T-helper 1 cell treated with Interleukin-12 subunit alpha and Interleukin-12 subunit beta and Interleukin-4 antibody, amounts not matched to agents 30 μg/mL and 1 μg/mL, for 36 hours (primary cell): Measurements from ENCODE around the gene KCNH1.
"Not testable (repeated sequence)": the region's sequence is repeated elsewhere in the genome, so short reads cannot be mapped to it uniquely, and the experiment has no call there.

Source experiments
- H3K27ac Mint-ChIP-seq: one replicate; pipeline ENCODE4 v1.8.0; 2021; ENCODE audit warnings: mild to moderate bottlenecking, mixed read lengths
- H3K27me3 Mint-ChIP-seq: one replicate; pipeline ENCODE4 v1.8.0; 2021; ENCODE audit warnings: low read depth, mixed read lengths
- H3K36me3 Mint-ChIP-seq: one replicate; pipeline ENCODE4 v1.8.0; 2021; ENCODE audit warnings: low read depth, mixed read lengths
- H3K4me1 Mint-ChIP-seq: one replicate; pipeline ENCODE4 v1.8.0; 2021; ENCODE audit warnings: low read depth, mixed read lengths
- H3K4me3 Mint-ChIP-seq: one replicate; pipeline ENCODE4 v1.8.0; 2021; ENCODE audit warnings: mild to moderate bottlenecking, moderate library complexity, mixed read lengths
- H3K9me3 Mint-ChIP-seq: one replicate; pipeline ENCODE4 v1.8.0; 2021; ENCODE audit warnings: mixed read lengths

KCNH1 gene

DNA sequence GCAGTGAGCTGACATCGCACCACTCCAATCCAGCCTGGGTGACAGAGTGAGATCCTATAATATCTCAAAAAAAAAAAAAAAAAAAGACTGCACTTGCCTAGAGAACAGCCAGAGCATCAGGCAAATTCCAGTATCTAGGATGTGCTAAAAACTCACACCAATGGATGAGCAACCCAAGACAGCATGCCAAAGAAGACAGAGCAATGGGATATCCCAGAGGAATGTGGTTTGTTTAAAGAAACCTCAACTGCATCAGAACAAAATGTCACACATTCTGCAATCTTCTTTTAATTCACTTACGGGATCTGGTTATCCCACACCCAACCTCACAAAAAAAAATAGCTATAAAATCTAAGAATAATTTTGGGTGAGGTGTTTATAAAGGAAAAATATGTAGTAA, 7.3 kb downstream of the KCNH1 start:
- Mint-ChIP-seq H3K27ac (no peak overlapping the region), H3K4me1 (no peaks in the 10 kb centered on the region)

DNA sequence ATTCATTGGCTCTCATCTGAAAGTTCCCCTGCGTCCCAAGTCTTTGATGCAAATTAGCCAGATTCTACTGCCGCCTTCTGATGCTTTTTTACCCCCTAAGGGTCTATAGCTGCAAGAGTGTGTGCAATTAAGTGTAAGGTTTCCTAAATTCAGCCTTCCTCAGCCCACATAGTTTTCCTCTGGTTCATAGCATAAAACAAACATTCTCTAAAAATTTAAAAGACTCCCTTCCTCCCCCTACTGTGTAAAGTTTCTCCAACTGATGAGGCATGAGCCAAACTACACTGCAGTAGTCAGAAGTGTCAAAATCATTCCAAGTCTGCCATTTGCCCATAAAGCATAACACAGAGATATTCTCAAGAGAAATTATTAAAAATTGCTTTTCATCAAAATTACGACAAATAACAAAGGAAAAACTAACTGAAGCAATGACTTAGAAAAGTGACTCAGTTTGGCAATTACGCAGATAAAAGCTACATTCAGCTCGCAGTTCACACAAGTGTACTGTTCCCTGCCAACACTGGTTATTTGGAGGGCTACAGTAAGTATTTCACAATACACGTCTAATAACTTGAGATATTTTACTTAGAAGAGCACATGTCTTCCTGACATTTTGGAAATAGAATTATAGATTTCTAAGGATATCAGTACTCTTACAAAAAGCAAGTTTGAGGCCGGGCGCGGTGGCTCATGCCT, 15.4 kb downstream of the KCNH1 start:
- H3K27me3 Mint-ChIP-seq: peaks cover 14% of the 10 kb centered on the region
- H3K4me1 Mint-ChIP-seq: no peaks in the 10 kb centered on the region
- no peaks in the 10 kb centered on the region for H3K36me3 Mint-ChIP-seq
- no peaks in the 10 kb centered on the region for H3K9me3 Mint-ChIP-seq
- no peak overlapping the region for H3K4me3 Mint-ChIP-seq
- H3K27ac Mint-ChIP-seq: no peak overlapping the region

More for the DNA sequence above, 7.3 kb downstream of the KCNH1 start:
- Mint-ChIP-seq H3K27me3 (peaks cover 42% of the 10 kb centered on the region), H3K4me3 (no peak overlapping the region), H3K9me3 (no peaks in the 10 kb centered on the region), H3K36me3 (no peaks in the 10 kb centered on the region)

DNA sequence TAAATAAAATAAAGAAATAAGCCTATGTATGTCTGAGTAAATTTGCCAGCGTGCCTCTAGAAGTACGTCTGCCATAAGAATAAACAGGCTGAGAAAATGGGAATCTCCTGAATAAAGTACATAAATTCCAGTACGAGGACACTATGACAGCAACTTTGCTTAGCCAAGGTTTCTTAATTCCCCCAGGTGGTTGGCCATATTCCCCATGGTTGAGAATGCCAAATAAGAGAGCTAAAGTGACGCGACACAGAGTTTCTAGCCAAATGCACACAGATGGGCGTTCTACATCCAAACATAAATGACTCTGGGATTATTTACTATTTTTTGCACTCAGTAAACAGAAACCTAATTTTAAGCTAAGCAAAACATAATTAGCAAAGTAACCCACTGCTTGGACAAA, 19.5 kb downstream of the KCNH1 start:
- H3K27ac Mint-ChIP-seq: no peak overlapping the region
- no peaks in the 10 kb centered on the region for H3K4me1 Mint-ChIP-seq
- H3K9me3 Mint-ChIP-seq: no peaks in the 10 kb centered on the region
- no peak overlapping the region for H3K4me3 Mint-ChIP-seq
- H3K27me3 Mint-ChIP-seq: peaks cover 16% of the 10 kb centered on the region
- H3K36me3 Mint-ChIP-seq: no peaks in the 10 kb centered on the region

DNA sequence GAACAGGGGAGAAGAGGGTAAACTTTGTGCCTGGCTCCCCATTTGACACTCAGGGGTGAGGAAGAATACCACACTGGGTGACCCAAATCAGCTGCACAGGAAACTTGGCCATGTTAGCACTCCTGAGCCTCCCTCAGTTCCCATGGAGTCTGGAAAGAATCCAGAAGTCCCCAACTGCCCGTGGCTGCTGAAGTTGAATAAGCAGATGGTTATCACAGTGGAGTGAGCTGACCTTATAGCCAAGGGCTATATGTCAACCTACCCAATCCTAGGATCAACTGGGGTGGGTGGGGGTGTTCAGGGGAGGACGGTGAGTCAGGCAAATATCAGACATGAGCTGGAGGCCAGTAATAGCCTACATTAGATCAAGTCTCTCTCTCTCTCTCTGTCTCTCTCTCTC, 20.4 kb downstream of the KCNH1 start:
- H3K4me3 Mint-ChIP-seq: no peak overlapping the region
- H3K4me1 Mint-ChIP-seq: no peaks in the 10 kb centered on the region
- H3K36me3 Mint-ChIP-seq: no peaks in the 10 kb centered on the region
- no peak overlapping the region for H3K27ac Mint-ChIP-seq
- H3K27me3 Mint-ChIP-seq: peaks cover 12% of the 10 kb centered on the region
- no peaks in the 10 kb centered on the region for H3K9me3 Mint-ChIP-seq

DNA sequence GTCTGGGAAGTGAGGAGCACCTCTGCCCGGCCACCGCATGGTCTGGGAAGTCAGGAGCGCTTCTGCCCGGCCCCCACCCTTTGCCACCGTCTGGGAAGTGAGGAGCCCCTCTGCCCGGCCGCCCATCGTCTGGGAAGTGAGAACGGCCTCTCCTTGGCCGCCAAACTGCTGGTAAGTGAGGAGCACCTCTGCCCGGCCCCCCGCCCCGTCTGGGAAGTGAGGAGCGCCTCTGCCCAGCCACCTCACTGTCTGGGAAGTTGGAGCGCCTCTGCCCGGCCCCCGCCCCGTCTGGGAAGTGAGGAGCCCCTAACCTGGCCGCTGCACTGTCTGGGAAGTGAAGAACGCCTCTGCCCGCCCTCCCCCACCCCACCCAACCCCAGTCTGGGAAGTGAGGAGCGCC, 22.6 kb downstream of the KCNH1 start:
- Mint-ChIP-seq H3K27ac (no peak overlapping the region), H3K4me1 (no peaks in the 10 kb centered on the region), H3K4me3 (no peak overlapping the region), H3K27me3 (peaks cover 12% of the 10 kb centered on the region), H3K36me3 (no peaks in the 10 kb centered on the region), H3K9me3 (no peaks in the 10 kb centered on the region)

DNA sequence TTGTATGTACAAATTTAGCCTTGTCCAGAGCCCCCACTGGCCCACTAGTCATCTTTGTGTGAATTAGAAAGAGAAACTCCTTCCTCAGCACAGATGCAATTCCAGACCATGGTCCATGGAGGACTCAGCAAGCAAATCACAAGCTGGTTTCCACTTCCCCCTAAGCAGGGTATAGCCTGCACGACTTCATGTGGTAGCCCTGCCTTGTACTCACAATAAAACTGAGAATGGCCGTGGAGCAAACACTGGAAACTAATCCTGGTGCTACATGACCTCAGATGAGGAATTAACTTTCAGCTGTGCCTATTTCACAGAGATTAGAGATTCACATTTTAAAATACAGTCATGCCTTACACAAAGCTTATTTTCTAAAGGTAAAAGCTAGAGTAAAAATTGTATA, 32.5 kb downstream of the KCNH1 start:
- H3K27ac Mint-ChIP-seq: no peak overlapping the region
- no peak overlapping the region for H3K4me3 Mint-ChIP-seq
- no peaks in the 10 kb centered on the region for H3K4me1 Mint-ChIP-seq
- H3K36me3 Mint-ChIP-seq: no peaks in the 10 kb centered on the region
- H3K27me3 Mint-ChIP-seq: peaks cover 16% of the 10 kb centered on the region
- H3K9me3 Mint-ChIP-seq: no peaks in the 10 kb centered on the region

DNA sequence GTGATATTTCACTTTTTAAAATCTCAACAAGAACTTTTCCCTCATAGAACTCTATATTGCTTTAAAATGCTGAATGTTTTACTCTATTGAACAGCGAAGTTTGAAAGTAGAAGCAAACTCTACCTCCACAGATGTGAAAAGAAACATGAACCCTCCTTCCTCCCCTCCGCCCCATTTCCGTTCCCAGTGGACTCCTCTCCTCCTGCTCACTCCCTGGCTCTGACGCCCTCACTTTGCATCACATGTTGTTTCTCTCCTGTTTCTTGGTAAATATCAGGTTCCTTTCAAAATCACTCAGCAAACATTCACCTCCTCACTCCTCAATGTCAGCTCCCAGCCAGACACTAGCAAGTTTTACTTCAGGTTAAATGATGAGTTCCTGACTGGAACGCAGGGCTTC, 34.6 kb downstream of the KCNH1 start:
- Mint-ChIP-seq H3K4me1 (no peaks in the 10 kb centered on the region), H3K27ac (no peak overlapping the region)

DNA sequence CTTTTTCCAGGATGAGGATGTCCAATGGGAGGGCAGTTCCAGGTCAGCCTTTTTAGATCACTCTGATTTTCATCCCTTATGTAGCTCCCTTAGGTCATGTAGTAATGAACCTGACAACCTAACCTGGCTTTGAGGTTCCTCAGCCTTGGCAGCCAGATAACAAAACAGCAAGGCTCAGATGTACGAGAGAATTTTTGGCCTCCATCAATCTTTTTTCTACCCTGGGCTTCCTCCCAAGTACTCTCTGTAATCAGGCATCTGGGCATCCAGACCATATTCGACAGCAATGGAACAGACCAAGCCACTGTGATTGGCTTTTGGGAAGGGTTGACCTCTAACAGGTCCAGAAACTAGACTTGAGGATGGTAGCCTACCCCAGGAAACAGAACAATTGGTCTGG, 38.6 kb downstream of the KCNH1 start:
- Mint-ChIP-seq H3K27me3 (peaks cover 7% of the 10 kb centered on the region), H3K4me3 (no peak overlapping the region), H3K4me1 (no peaks in the 10 kb centered on the region)

More for the DNA sequence above, 34.6 kb downstream of the KCNH1 start:
- no peaks in the 10 kb centered on the region for H3K36me3 Mint-ChIP-seq
- H3K9me3 Mint-ChIP-seq: no peaks in the 10 kb centered on the region
- H3K4me3 Mint-ChIP-seq: no peak overlapping the region
- peaks cover 16% of the 10 kb centered on the region for H3K27me3 Mint-ChIP-seq

DNA sequence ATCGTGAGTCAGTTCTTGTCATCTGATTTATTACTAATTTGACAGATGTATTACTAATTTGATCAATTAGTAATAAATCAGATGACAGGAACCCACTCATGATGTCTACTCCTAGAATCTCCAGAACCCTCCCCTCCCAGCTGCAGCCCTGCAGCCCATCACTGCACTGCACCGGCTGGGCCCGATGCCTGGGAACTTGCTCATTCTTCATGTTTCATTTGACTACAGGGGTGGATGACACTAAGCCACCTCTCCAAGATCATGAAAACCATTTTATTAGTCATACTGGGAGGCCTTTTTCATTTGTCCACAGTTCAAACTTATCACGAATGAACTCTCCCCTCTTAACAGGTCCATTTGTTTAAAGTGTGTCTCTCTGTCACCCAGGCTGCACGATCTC, 41.0 kb downstream of the KCNH1 start:
- no peaks in the 10 kb centered on the region for H3K27me3 Mint-ChIP-seq
- H3K9me3 Mint-ChIP-seq: no peaks in the 10 kb centered on the region
- H3K4me1 Mint-ChIP-seq: no peaks in the 10 kb centered on the region
- H3K36me3 Mint-ChIP-seq: no peaks in the 10 kb centered on the region
- no peak overlapping the region for H3K4me3 Mint-ChIP-seq
- H3K27ac Mint-ChIP-seq: no peak overlapping the region

More for the DNA sequence above, 38.6 kb downstream of the KCNH1 start:
- Mint-ChIP-seq H3K9me3 (no peaks in the 10 kb centered on the region), H3K36me3 (no peaks in the 10 kb centered on the region), H3K27ac (no peak overlapping the region)

DNA sequence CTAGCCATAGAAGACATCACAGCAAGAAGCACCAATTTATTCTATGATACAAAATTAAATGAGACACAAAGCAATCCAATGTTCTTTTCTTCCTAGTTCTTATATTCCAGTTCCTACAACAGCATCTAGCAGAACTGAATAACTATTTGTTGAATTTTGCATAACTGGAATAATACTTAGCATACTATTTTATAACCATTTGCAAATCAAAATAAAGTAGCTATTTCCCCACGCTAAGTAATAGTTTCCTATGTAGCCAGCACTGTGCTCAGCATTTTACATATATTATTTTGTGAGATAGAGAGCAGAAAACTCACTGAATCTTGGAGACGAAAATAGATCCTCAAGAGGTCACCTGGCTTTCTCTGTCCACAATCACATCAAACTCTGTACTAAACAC, 42.1 kb downstream of the KCNH1 start:
- no peak overlapping the region for H3K4me3 Mint-ChIP-seq
- no peaks in the 10 kb centered on the region for H3K9me3 Mint-ChIP-seq
- H3K36me3 Mint-ChIP-seq: no peaks in the 10 kb centered on the region
- no peaks in the 10 kb centered on the region for H3K4me1 Mint-ChIP-seq
- no peaks in the 10 kb centered on the region for H3K27me3 Mint-ChIP-seq
- H3K27ac Mint-ChIP-seq: no peak overlapping the region

DNA sequence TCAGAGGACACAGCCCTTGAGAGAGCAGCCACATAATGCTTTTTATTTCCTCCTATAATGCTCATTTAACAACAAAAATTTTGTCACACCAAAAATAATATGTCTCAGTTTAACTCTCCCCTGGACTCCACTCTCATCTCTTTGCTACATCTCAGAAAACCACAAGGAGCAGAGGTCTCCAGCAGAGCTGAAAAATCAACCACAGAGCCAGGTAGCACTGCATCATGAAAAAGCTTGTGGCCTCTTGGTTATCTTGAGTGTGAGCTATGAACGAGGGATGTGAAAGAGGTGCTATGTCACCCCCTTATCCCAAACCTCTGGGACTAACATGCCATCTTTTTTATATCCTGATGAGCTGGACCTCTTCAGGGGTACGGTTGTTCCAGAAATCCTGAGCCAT, 44.4 kb downstream of the KCNH1 start:
- Mint-ChIP-seq H3K36me3 (no peaks in the 10 kb centered on the region), H3K27ac (no peak overlapping the region), H3K4me3 (no peak overlapping the region), H3K4me1 (no peaks in the 10 kb centered on the region), H3K9me3 (no peaks in the 10 kb centered on the region), H3K27me3 (no peaks in the 10 kb centered on the region)

DNA sequence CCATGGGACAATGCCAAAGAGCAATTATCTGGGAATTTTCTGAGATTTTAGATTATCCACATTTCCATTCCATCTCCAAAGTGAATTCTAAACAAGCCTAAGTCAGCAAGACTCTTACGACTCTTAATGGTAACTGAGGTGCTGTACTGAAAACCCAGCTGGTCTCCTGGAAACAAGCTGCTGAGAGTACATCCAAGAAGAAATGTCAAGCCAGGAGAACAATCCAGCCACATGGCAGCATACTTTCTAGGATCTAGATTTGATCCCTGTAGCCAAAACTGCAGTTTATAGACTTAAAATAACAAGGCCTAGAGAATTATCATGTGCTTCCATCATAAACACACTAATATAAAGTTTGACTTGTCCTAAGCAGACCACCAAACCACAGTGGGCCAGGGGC, 45.8 kb downstream of the KCNH1 start:
- Mint-ChIP-seq H3K4me1 (no peaks in the 10 kb centered on the region), H3K9me3 (no peaks in the 10 kb centered on the region), H3K36me3 (no peaks in the 10 kb centered on the region), H3K4me3 (no peak overlapping the region), H3K27ac (no peak overlapping the region), H3K27me3 (no peaks in the 10 kb centered on the region)

DNA sequence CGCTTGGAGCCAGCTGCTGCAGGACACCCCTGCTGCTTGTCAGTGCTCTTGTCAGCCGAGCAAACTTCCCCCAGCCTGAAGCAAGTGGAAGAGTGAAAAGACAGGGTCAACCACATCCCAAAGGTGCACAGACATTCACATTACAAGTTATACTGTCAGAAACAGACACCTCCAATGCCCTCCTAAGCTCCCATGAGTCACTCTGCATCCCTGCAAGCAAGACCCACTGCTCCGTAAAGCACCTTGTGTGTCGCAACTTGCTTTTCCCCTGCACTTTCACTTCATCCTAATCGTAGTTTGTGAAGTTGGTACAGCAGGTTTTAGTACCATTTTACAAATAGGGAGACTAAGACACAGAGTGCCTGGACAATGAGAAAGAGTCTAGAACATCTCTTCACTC, 51.1 kb downstream of the KCNH1 start:
- H3K27ac Mint-ChIP-seq: no peak overlapping the region
- no peaks in the 10 kb centered on the region for H3K27me3 Mint-ChIP-seq
- H3K9me3 Mint-ChIP-seq: no peaks in the 10 kb centered on the region
- H3K4me3 Mint-ChIP-seq: no peak overlapping the region
- H3K4me1 Mint-ChIP-seq: no peaks in the 10 kb centered on the region
- H3K36me3 Mint-ChIP-seq: no peaks in the 10 kb centered on the region

DNA sequence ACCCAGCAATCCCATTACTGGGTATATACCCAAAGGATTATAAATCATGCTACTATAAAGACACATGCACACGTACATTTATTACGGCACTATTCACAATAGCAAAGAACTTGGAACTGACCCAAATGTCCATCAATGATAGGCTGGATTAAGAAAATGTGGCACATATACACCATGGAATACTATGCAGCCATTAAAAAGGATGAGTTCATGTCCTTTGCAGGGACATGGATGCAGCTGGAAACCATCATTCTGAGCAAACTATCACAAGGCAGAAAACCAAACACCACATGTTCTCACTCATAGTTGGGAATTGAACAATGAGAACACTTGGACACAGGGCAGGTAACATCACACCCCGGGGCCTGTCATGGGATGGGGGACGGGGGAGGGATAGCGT, 52.5 kb downstream of the KCNH1 start:
- H3K4me3 Mint-ChIP-seq, H3K36me3 Mint-ChIP-seq, H3K27me3 Mint-ChIP-seq, H3K9me3 Mint-ChIP-seq, H3K27ac Mint-ChIP-seq, H3K4me1 Mint-ChIP-seq: not testable (repeated sequence)

DNA sequence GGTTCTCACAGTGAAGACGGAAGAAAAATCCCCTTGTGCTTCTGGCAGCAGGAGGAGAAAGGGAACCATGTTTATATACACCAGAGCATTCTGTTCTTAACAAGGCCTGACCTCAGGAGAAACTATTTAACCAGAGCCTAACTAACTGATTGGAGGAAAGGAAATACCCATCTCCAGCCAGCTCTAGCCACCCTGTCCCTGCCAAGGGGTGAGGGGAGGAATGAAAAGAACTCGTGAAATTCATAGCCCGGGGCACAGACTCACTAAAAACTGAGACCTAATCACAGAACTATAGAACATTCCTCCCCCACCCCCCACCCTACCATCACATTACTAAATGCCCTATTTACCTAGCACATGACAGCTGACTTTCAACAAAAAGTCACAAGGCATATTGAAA, 65.0 kb downstream of the KCNH1 start:
- no peak overlapping the region for H3K27ac Mint-ChIP-seq
- no peaks in the 10 kb centered on the region for H3K9me3 Mint-ChIP-seq
- peaks cover 3% of the 10 kb centered on the region for H3K27me3 Mint-ChIP-seq
- H3K4me3 Mint-ChIP-seq: no peak overlapping the region
- H3K36me3 Mint-ChIP-seq: no peaks in the 10 kb centered on the region
- H3K4me1 Mint-ChIP-seq: no peaks in the 10 kb centered on the region
